Liver (tissue), 9 donors: ENCODE data around the gene XPR1. TPM values are rescaled to one million over a fixed set of nuclear protein-coding genes. Genes with fewer than 3 reads are reported as not detected.

Source experiments
- DNase-seq: peaks from one replicate; pipeline ENCODE4 v3.0.0-alpha.2; 2017; ENCODE audit warnings: low spot score
- H3K27ac ChIP-seq, 2 donors: one replicate each; pipeline ENCODE4 v1.7.0; 2013; ENCODE audit warnings: inconsistent platforms in 2 of 2, low read length in 2 of 2, control low read depth in 1 of 2, low read depth in 1 of 2, mild to moderate bottlenecking in 1 of 2
- H3K27me3 ChIP-seq, 4 donors: one replicate each; pipeline versions ENCODE4 v1.6.1 to v1.7.0; 2013; ENCODE audit warnings: low read length in 3 of 4, inconsistent platforms in 1 of 4, mild to moderate bottlenecking in 1 of 4, moderate library complexity in 1 of 4; ENCODE audit not compliant: control insufficient read depth in 4 of 4, insufficient read depth in 4 of 4
- H3K36me3 ChIP-seq, 4 donors: one replicate each; pipeline versions ENCODE4 v1.6.1 to v1.7.0; 2013; ENCODE audit warnings: low read length in 3 of 4, mild to moderate bottlenecking in 3 of 4, low read depth in 1 of 4, moderate library complexity in 1 of 4; ENCODE audit not compliant: control insufficient read depth in 4 of 4, insufficient read depth in 3 of 4
- H3K4me1 ChIP-seq, 4 donors: one replicate each; pipeline versions ENCODE4 v1.6.1 to v1.7.0; 2013; ENCODE audit warnings: low read length in 3 of 4, mild to moderate bottlenecking in 3 of 4, moderate library complexity in 1 of 4; ENCODE audit not compliant: control insufficient read depth in 4 of 4, insufficient read depth in 4 of 4
- H3K4me3 ChIP-seq, 3 donors: one replicate each; pipeline versions ENCODE4 v1.6.1 to v1.7.0; 2013; ENCODE audit warnings: low read length in 3 of 3, control low read depth in 1 of 3, low read depth in 1 of 3, mild to moderate bottlenecking in 1 of 3
- H3K9ac ChIP-seq, 2 donors: one replicate each; pipeline ENCODE4 v1.7.0; 2013; ENCODE audit warnings: low read length in 2 of 2, mild to moderate bottlenecking in 2 of 2, moderate library complexity in 2 of 2, control low read depth in 1 of 2, low read depth in 1 of 2
- H3K9me3 ChIP-seq, 4 donors: one replicate each; pipeline versions ENCODE4 v1.6.1 to v1.7.0; 2013; ENCODE audit warnings: low read length in 3 of 4; ENCODE audit not compliant: control insufficient read depth in 4 of 4
- EGR1 ChIP-seq, 2 donors: IDR thresholded peaks; 2 replicates each; pipeline ENCODE4 v1.6.1; 2016 to 2018; ENCODE audit warnings: antibody characterized with exemption in 2 of 2, low read depth in 2 of 2
- FOXA1 ChIP-seq: IDR thresholded peaks from 2 replicates; pipeline ENCODE4 v1.6.1; 2016; ENCODE audit warnings: antibody characterized with exemption
- FOXA2 ChIP-seq: IDR thresholded peaks from 2 replicates; pipeline ENCODE4 v1.6.1; 2016; ENCODE audit warnings: antibody characterized with exemption
- GABPA ChIP-seq, 2 donors: IDR thresholded peaks in 1 of 2; conservative IDR thresholded peaks in 1 of 2; 2 replicates each; pipeline ENCODE4 v1.6.1; 2016; ENCODE audit warnings: antibody characterized with exemption in 2 of 2, mild to moderate bottlenecking in 1 of 2, moderate library complexity in 1 of 2
- HNF4G ChIP-seq: IDR thresholded peaks from 2 replicates; pipeline ENCODE4 v1.6.1; 2016; ENCODE audit warnings: antibody characterized with exemption
- JUND ChIP-seq, 2 donors: IDR thresholded peaks; 2 replicates each; pipeline ENCODE4 v1.6.1; 2016; ENCODE audit warnings: antibody characterized with exemption in 2 of 2
- NR2F2 ChIP-seq: IDR thresholded peaks from 2 replicates; pipeline ENCODE4 v1.6.1; 2016; ENCODE audit warnings: antibody characterized with exemption
- RAD21 ChIP-seq, 2 donors: IDR thresholded peaks; 2 replicates each; pipeline ENCODE4 v1.6.1; 2016; ENCODE audit warnings: antibody characterized with exemption in 2 of 2, mild to moderate bottlenecking in 2 of 2
- RXRA ChIP-seq, 2 donors: IDR thresholded peaks; 2 replicates each; pipeline ENCODE4 v1.6.1; 2017 to 2018; ENCODE audit warnings: antibody characterized with exemption in 2 of 2, mild to moderate bottlenecking in 1 of 2
- SP1 ChIP-seq: IDR thresholded peaks from 2 replicates; pipeline ENCODE4 v1.6.1; 2018; ENCODE audit warnings: antibody characterized with exemption, mild to moderate bottlenecking
- TAF1 ChIP-seq: conservative IDR thresholded peaks from 2 replicates; pipeline ENCODE4 v1.6.1; 2016; ENCODE audit warnings: antibody characterized with exemption, mild to moderate bottlenecking
- WGBS: extraction: QIAGEN DNeasy Blood & Tissue Kit; methylation state at CpG from one replicate; pipeline ENCODE4 v1.1.7; 2013; 5-methylcytosine and 5-hydroxymethylcytosine counted together
- polyA plus RNA-seq, 2 donors: library from polyadenylated mRNA; stranded (reverse) in 1 of 2; unstranded in 1 of 2; fragments of 200-250 nt in 1 of 2; fragments of >200 nt in 1 of 2; fragmentation: Nextera tagmentation in 1 of 2; extraction: Ambion mirVana in 1 of 2; gene quantifications; one replicate each; pipeline versions ENCODE4 v1.2.1 to v1.2.3, GENCODE V29; 2013 to 2015
- total RNA-seq, 2 donors: library from RNA; depleted of rRNA; stranded (reverse); fragments of >200 nt; gene quantifications; one replicate each; pipeline ENCODE4 v1.2.3, GENCODE V29; 2014
- TF ChIP-seq, protein P1 (sequence below): IDR thresholded peaks from 2 replicates; pipeline ENCODE4 v1.6.1; 2016; ENCODE audit warnings: antibody characterized with exemption, mild to moderate bottlenecking
- TF ChIP-seq, protein P2 (sequence below): IDR thresholded peaks from 2 replicates; pipeline ENCODE4 v1.6.1; 2016; ENCODE audit warnings: antibody characterized with exemption
- TF ChIP-seq, protein P3 (sequence below): IDR thresholded peaks from 2 replicates; pipeline ENCODE4 v1.6.1; 2016; ENCODE audit warnings: antibody characterized with exemption
- TF ChIP-seq, protein P4 (sequence below): fragments of 150-350 bp; IDR thresholded peaks from 2 replicates; pipeline ENCODE4 v1.5.1; 2017; ENCODE audit warnings: improper control_type of control experiment, low read depth, low read length; ENCODE audit not compliant: missing input control
- TF ChIP-seq, protein P5 (sequence below): IDR thresholded peaks from 2 replicates; pipeline ENCODE4 v1.6.1; 2016; ENCODE audit warnings: antibody characterized with exemption
- donor health status: healthy.
- donor health status: healthy.
- donor health status: healthy.
- donor health status: healthy.
- donor health status: healthy.

Gene XPR1
- total and polyA plus RNA-seq, 4 donors = 1.8 to 14.3 (median 5.9) TPM

DNA sequence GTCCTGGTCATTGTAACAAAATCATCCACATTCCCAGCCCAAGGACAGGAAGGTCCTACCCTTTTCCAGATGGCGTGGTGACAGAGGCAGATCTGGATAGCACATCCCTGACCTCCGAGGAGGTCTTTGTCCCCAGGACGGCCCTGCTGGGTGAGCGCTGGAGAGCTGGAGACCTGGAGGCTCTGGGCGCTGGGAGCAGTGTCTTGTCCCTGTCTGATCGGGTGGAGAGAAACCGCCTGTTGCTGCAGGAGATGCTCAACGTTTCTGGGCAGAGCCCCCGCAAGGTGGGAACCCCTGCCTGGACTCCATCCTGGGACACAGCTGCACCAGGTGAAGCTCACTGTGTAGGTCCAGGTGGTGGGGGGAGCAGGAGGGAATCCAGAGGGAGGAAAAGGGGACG, 284.9 kb downstream of the XPR1 start (continued):
- TF ChIP-seq, protein P1, sequence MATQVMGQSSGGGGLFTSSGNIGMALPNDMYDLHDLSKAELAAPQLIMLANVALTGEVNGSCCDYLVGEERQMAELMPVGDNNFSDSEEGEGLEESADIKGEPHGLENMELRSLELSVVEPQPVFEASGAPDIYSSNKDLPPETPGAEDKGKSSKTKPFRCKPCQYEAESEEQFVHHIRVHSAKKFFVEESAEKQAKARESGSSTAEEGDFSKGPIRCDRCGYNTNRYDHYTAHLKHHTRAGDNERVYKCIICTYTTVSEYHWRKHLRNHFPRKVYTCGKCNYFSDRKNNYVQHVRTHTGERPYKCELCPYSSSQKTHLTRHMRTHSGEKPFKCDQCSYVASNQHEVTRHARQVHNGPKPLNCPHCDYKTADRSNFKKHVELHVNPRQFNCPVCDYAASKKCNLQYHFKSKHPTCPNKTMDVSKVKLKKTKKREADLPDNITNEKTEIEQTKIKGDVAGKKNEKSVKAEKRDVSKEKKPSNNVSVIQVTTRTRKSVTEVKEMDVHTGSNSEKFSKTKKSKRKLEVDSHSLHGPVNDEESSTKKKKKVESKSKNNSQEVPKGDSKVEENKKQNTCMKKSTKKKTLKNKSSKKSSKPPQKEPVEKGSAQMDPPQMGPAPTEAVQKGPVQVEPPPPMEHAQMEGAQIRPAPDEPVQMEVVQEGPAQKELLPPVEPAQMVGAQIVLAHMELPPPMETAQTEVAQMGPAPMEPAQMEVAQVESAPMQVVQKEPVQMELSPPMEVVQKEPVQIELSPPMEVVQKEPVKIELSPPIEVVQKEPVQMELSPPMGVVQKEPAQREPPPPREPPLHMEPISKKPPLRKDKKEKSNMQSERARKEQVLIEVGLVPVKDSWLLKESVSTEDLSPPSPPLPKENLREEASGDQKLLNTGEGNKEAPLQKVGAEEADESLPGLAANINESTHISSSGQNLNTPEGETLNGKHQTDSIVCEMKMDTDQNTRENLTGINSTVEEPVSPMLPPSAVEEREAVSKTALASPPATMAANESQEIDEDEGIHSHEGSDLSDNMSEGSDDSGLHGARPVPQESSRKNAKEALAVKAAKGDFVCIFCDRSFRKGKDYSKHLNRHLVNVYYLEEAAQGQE = no peak
- TF ChIP-seq FOXA2 (no peak), JUND (IDR thresholded peaks at IDR 0.05) (no peak), HNF4G (no peak)

DNA sequence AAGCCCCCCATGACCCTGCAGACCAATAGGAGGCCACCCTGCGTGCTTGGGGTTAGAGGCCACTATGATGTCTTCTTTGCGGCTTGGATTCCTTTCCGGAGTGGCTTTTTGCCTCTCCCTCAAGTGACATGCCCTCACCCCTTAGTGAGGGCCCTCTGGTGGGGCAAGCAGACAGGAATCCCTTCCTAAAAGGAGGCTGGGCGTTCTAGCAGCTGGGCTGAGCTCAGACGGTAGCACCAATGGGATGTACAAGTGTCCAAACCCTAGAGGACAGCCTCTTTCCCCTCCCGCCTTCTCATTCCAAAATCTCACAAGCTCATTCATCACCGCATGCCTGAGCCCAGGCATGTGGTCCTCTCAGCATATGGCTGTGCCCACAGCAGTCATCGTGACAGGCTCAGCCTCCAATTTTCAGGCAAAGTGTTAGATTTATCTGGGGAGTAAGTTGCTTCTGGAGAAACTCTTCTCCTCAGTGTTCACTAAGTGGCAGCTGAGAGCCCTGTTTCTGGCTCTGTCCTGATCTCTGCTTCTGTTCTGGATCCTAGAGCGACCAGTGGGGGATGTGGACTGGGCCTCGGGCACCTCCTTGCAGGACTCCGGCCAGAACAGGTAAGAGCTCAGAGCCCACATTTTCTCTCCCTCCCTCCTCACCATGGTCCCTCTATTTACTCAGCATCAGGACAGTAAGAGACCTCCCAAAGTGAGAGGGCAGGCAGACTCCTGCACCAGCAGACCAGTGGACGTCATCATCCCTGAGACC, 285.7 kb downstream of the XPR1 start:
- Histone ChIP-seq H3K9me3 (no peaks in the 10 kb centered on the region), H3K9ac (no peak overlapping the region), H3K36me3 (no peaks in the 10 kb centered on the region), H3K27me3 (peaks cover 0 to 2% (median 0%) of the 10 kb centered on the region in 4 donors), H3K4me3 (no peak overlapping the region), H3K4me1 (peaks cover 0 to 6% (median 3%) of the 10 kb centered on the region in 4 donors), H3K27ac (no peak overlapping the region)
- no peak for DNase-seq
- 88% methylated on average over 12 of the region's 12 CpGs for WGBS
- TF ChIP-seq RAD21 (IDR thresholded peaks at IDR 0.05) (no peak), SP1 (no peak), GABPA (IDR thresholded peaks at IDR 0.05 in 1 of 2, conservative IDR thresholded peaks at IDR 0.05 in 1 of 2) (no peak), JUND (IDR thresholded peaks at IDR 0.05) (no peak), EGR1 (IDR thresholded peaks at IDR 0.05; ENCODE audit: low read depth in 2 of 2) (no peak), TAF1 (no peak), HNF4G (no peak), FOXA1 (no peak), FOXA2 (no peak), NR2F2 (no peak)
- TF ChIP-seq, protein P2, sequence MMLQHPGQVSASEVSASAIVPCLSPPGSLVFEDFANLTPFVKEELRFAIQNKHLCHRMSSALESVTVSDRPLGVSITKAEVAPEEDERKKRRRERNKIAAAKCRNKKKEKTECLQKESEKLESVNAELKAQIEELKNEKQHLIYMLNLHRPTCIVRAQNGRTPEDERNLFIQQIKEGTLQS = no peak
- TF ChIP-seq, protein P3, sequence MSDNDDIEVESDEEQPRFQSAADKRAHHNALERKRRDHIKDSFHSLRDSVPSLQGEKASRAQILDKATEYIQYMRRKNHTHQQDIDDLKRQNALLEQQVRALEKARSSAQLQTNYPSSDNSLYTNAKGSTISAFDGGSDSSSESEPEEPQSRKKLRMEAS = no peak
- TF ChIP-seq, protein P4, sequence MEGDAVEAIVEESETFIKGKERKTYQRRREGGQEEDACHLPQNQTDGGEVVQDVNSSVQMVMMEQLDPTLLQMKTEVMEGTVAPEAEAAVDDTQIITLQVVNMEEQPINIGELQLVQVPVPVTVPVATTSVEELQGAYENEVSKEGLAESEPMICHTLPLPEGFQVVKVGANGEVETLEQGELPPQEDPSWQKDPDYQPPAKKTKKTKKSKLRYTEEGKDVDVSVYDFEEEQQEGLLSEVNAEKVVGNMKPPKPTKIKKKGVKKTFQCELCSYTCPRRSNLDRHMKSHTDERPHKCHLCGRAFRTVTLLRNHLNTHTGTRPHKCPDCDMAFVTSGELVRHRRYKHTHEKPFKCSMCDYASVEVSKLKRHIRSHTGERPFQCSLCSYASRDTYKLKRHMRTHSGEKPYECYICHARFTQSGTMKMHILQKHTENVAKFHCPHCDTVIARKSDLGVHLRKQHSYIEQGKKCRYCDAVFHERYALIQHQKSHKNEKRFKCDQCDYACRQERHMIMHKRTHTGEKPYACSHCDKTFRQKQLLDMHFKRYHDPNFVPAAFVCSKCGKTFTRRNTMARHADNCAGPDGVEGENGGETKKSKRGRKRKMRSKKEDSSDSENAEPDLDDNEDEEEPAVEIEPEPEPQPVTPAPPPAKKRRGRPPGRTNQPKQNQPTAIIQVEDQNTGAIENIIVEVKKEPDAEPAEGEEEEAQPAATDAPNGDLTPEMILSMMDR = no peak

DNA sequence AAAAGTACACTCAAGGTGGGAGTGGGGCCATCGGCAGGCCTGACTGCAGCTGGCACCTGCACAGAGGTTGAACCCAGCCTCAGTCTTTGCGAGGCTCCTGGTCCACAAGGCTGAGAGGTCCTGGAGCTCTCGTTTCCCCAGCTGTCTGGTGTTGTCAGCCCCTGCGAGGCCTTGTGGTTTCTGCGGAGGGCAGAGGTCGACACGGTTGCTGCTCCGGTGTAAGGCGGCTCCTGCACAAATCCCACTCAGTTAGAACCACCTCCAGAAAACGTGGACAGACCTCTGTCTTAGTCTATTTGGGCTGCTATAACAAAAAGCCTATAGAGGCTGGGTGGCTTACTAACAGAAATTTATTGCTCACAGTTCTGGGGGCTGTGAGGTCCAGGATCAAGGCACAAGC, 286.7 kb downstream of the XPR1 start:
- no peak overlapping the region for H3K9ac ChIP-seq
- TF ChIP-seq FOXA2 = no peak
- TF ChIP-seq, protein P1 = no peak
- TF ChIP-seq, protein P5, sequence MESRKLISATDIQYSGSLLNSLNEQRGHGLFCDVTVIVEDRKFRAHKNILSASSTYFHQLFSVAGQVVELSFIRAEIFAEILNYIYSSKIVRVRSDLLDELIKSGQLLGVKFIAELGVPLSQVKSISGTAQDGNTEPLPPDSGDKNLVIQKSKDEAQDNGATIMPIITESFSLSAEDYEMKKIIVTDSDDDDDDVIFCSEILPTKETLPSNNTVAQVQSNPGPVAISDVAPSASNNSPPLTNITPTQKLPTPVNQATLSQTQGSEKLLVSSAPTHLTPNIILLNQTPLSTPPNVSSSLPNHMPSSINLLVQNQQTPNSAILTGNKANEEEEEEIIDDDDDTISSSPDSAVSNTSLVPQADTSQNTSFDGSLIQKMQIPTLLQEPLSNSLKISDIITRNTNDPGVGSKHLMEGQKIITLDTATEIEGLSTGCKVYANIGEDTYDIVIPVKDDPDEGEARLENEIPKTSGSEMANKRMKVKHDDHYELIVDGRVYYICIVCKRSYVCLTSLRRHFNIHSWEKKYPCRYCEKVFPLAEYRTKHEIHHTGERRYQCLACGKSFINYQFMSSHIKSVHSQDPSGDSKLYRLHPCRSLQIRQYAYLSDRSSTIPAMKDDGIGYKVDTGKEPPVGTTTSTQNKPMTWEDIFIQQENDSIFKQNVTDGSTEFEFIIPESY = no peak
- TF ChIP-seq RXRA (IDR thresholded peaks at IDR 0.05) = no peak
- whole genome bisulfite sequencing = 86% methylated on average over 10 of the region's 10 CpGs

More for the DNA sequence above, 286.7 kb downstream of the XPR1 start:
- no peaks in the 10 kb centered on the region for H3K4me1 ChIP-seq
- H3K9me3 ChIP-seq = no peaks in the 10 kb centered on the region
- H3K27ac ChIP-seq = no peak overlapping the region
- DNase-seq = no peak
- H3K36me3 ChIP-seq = no peaks in the 10 kb centered on the region
- peaks cover 0 to 2% (median 0%) of the 10 kb centered on the region in 4 donors for H3K27me3 ChIP-seq
- no peak overlapping the region for H3K4me3 ChIP-seq
